Natural killer cell (primary cell): Measurements from ENCODE around the gene OSBP2. TPM values are rescaled to one million over a fixed set of nuclear protein-coding genes. Genes with fewer than 3 reads are reported as not detected.

ENCODE experiments used
- ATAC-seq, 3 donors: fragments of 150-1000 bp in 2 of 3; fragments of 200-7000 bp in 1 of 3; cut with Tn5 transposase; 1 replicate in 1 of 3; 2 replicates in 2 of 3; pipeline ENCODE4 v1.10.0; 2021; ENCODE audit warnings: mild to moderate bottlenecking in 2 of 3, moderate library complexity in 2 of 3
- DNase-seq, 2 donors: peaks; one replicate each; pipeline versions ENCODE4 v3.0.0 to v3.0.0-alpha.2; 2013 to 2021; ENCODE audit warnings: mixed read lengths in 1 of 2
- H3K27ac ChIP-seq: one replicate; pipeline ENCODE4 v1.5.1; 2013; ENCODE audit warnings: mild to moderate bottlenecking, low read length
- H3K27me3 ChIP-seq: one replicate; pipeline ENCODE4 v1.6.1; 2013; ENCODE audit warnings: low read length; ENCODE audit not compliant: control insufficient read depth, insufficient read depth
- H3K36me3 ChIP-seq: one replicate; pipeline ENCODE4 v1.6.1; 2013; ENCODE audit warnings: low read length; ENCODE audit not compliant: control insufficient read depth, insufficient read depth
- H3K4me1 ChIP-seq: one replicate; pipeline ENCODE4 v1.6.1; 2013; ENCODE audit warnings: low read length; ENCODE audit not compliant: control insufficient read depth, insufficient read depth
- H3K4me3 ChIP-seq: one replicate; pipeline ENCODE4 v1.5.1; 2013; ENCODE audit warnings: low read length
- H3K9me3 ChIP-seq: one replicate; pipeline ENCODE4 v1.6.1; 2013; ENCODE audit warnings: low read length; ENCODE audit not compliant: control insufficient read depth, insufficient read depth
- H3K27ac Mint-ChIP-seq, 2 donors: one replicate each; pipeline ENCODE4 v1.8.0; 2022; ENCODE audit warnings: mild to moderate bottlenecking in 2 of 2, mixed read lengths in 2 of 2, moderate library complexity in 1 of 2
- H3K27me3 Mint-ChIP-seq, 2 donors: one replicate each; pipeline ENCODE4 v1.8.0; 2022; ENCODE audit warnings: low read depth in 2 of 2, mixed read lengths in 2 of 2
- H3K36me3 Mint-ChIP-seq: one replicate; pipeline ENCODE4 v1.8.0; 2022; ENCODE audit warnings: mixed read lengths
- H3K4me1 Mint-ChIP-seq, 2 donors: one replicate each; pipeline ENCODE4 v1.8.0; 2022; ENCODE audit warnings: mixed read lengths in 2 of 2
- H3K4me3 Mint-ChIP-seq: one replicate; pipeline ENCODE4 v1.8.0; 2022; ENCODE audit warnings: mild to moderate bottlenecking, moderate library complexity, mixed read lengths
- H3K9me3 Mint-ChIP-seq, 2 donors: one replicate each; pipeline ENCODE4 v1.8.0; 2022; ENCODE audit warnings: mixed read lengths in 2 of 2
- WGBS: methylation state at CpG from one replicate; pipeline ENCODE4 v1.1.7; 2013; ENCODE audit warnings: missing lambda C conversion rate; ENCODE audit not compliant: insufficient coverage; 5-methylcytosine and 5-hydroxymethylcytosine counted together
- intact Hi-C: fragments of 100-400 bp; cut with micrococcal nuclease; formaldehyde crosslinking; loops from one replicate; pipeline ENCODE4 v1.14.2; 2022
- total RNA-seq, 4 donors: library from RNA; stranded (reverse); fragments of 120-200 nt in 1 of 4; gene quantifications; one replicate each; pipeline versions ENCODE4 v1.2.3 to v1.2.4, GENCODE V29; 2013 to 2022
- TF ChIP-seq, protein P1 (sequence below): fragments of 200-600 bp; IDR thresholded peaks from one replicate; pipeline ENCODE4 v1.8.0; 2022; ENCODE audit warnings: antibody characterized with exemption

The OSBP2 gene
- total RNA-seq, 3 donors from 2014 or later (not counting 1 experiment from before 2014, with no cell fraction given), result 0.65 to 1.2 (median 0.79) TPM

DNA sequence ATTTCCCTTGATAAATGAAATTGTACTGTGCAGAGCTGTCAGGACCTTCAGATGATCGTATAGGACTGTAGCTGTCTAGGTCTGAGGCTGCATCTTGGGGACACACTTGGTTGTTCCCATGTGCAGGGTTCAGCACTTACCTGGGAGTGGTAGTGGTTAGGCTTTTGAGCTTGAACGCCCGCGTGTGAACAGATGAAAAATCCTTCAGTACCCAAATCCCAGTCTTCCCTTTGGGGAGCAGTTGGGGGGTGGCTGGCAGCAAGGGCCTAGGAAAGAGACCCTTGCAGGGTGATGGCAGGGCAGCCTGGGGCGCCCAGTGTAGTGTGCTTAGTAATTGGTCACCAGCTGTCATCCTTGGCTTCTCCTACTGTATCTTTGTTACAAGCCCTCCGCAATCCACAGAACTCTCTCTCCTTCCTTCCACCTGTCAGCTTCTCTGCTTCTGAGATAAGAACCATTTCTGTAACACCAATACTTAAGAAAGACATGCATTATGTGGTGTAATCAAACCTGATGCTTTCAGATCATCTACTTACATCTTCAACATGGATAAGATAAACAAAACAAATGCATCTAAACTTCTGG lies 209.3 kb downstream of the OSBP2 start:
- no peak overlapping the region for H3K4me3 ChIP-seq
- Mint-ChIP-seq H3K4me1 (peaks cover 0 to 5% of the 10 kb centered on the region in 2 donors), H3K9me3 (no peaks in the 10 kb centered on the region), H3K4me3 (no peak overlapping the region), H3K27me3 (peaks cover 0 to 2% of the 10 kb centered on the region in 2 donors), H3K36me3 (no peaks in the 10 kb centered on the region), H3K27ac (no peak overlapping the region)
- H3K4me1 ChIP-seq, result no peaks in the 10 kb centered on the region
- no peak for DNase-seq
- H3K36me3 ChIP-seq, result no peaks in the 10 kb centered on the region
- no peak overlapping the region for H3K27ac ChIP-seq
- 95% methylated on average over 5 of the region's 6 CpGs for WGBS
- intact Hi-C loops, result no loop called here
- ATAC-seq, result no peak
- TF ChIP-seq, protein P1, sequence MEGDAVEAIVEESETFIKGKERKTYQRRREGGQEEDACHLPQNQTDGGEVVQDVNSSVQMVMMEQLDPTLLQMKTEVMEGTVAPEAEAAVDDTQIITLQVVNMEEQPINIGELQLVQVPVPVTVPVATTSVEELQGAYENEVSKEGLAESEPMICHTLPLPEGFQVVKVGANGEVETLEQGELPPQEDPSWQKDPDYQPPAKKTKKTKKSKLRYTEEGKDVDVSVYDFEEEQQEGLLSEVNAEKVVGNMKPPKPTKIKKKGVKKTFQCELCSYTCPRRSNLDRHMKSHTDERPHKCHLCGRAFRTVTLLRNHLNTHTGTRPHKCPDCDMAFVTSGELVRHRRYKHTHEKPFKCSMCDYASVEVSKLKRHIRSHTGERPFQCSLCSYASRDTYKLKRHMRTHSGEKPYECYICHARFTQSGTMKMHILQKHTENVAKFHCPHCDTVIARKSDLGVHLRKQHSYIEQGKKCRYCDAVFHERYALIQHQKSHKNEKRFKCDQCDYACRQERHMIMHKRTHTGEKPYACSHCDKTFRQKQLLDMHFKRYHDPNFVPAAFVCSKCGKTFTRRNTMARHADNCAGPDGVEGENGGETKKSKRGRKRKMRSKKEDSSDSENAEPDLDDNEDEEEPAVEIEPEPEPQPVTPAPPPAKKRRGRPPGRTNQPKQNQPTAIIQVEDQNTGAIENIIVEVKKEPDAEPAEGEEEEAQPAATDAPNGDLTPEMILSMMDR, result no peak
- H3K9me3 ChIP-seq, result peaks cover 3% of the 10 kb centered on the region
- H3K27me3 ChIP-seq, result no peaks in the 10 kb centered on the region

DNA sequence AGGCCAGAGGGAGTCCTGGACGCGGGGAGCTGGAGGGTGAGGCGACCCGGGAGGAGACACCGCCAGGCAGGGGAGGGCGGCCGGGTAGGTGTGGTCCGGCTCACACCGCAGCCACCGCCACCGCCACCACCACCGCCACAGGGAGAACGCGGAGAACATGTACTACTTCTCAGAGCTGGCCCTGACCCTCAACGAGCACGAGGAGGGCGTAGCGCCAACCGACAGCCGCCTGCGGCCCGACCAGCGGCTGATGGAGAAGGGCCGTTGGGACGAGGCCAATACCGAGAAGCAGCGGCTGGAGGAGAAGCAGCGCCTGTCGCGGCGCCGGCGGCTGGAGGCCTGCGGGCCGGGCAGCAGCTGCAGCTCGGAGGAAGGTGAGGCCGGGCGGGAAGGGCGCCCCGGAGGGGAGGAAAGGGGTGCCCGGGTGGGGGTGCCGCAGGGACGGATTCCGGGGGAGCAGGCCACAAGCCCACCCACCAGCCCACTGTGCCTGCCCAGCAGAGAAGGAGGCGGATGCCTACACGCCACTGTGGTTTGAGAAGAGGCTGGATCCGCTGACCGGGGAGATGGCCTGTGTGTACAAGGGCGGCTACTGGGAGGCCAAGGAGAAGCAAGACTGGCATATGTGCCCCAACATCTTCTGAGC lies 211.1 kb downstream of the OSBP2 start:
- H3K4me1 ChIP-seq, result no peaks in the 10 kb centered on the region
- H3K27ac ChIP-seq, result no peak overlapping the region
- Mint-ChIP-seq H3K27ac (no peak overlapping the region), H3K9me3 (no peaks in the 10 kb centered on the region), H3K27me3 (peaks cover 0 to 2% of the 10 kb centered on the region in 2 donors), H3K4me1 (peaks cover 0 to 5% of the 10 kb centered on the region in 2 donors), H3K36me3 (no peaks in the 10 kb centered on the region), H3K4me3 (no peak overlapping the region)
- no peak for DNase-seq
- TF ChIP-seq, protein P1, result no peak
- intact Hi-C loops, result no loop called here
- H3K4me3 ChIP-seq, result no peak overlapping the region
- H3K36me3 ChIP-seq, result no peaks in the 10 kb centered on the region
- H3K9me3 ChIP-seq, result no peaks in the 10 kb centered on the region
- ATAC-seq, result no peak
- 97% methylated on average over 48 of the region's 49 CpGs for WGBS
- H3K27me3 ChIP-seq, result no peaks in the 10 kb centered on the region

DNA sequence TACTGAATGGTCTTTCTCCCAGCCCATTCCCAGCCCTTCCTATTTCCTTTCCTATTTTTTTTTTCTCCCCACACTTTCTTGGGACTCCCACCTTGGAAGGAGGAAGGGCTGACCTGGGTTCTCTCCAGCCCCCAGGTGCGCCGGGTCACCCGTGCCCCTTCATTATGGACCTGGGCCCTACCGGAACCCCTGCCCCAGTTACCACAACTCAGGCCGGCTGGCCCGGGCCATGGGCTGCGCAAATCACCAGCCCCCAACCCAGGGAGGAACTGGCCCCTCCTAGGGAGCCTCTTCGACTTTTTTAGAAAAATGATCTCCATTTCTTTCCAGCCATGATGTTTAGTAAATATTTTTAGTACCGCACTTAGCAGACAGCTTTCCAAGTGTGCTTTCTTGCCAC lies 211.7 kb downstream of the OSBP2 start:
- Mint-ChIP-seq H3K9me3 (no peaks in the 10 kb centered on the region), H3K36me3 (no peaks in the 10 kb centered on the region), H3K4me3 (no peak overlapping the region), H3K27ac (no peak overlapping the region), H3K27me3 (peaks cover 0 to 2% of the 10 kb centered on the region in 2 donors), H3K4me1 (peaks cover 0 to 5% of the 10 kb centered on the region in 2 donors)
- TF ChIP-seq, protein P1, result no peak
- H3K27ac ChIP-seq, result no peak overlapping the region
- no peaks in the 10 kb centered on the region for H3K4me1 ChIP-seq
- no peaks in the 10 kb centered on the region for H3K27me3 ChIP-seq
- H3K4me3 ChIP-seq, result no peak overlapping the region
- H3K9me3 ChIP-seq, result no peaks in the 10 kb centered on the region
- H3K36me3 ChIP-seq, result no peaks in the 10 kb centered on the region
- intact Hi-C loops, result no loop called here
- no peak for DNase-seq
- WGBS, result 96% methylated on average over 9 of the region's 9 CpGs
- ATAC-seq, result no peak
